ENCODE data around the gene CRB2. TPM values are rescaled to one million over a fixed set of nuclear protein-coding genes. Genes with fewer than 3 reads are reported as not detected.
A peak's percentile ranks its signal among the peaks of the same experiment; 100 is the strongest.

CRB2 gene
- total RNA-seq, 1 donor from 2014 or later, result 0.93 TPM

GRCh38 chr9:123336959-123337358 is 19.0 kb upstream of the CRB2 start:
- Histone ChIP-seq H3K27me3 (no peaks in the 10 kb centered on the region), H3K9me3 (no peaks in the 10 kb centered on the region), H3K4me3 (no peak overlapping the region), H3K4me1 (peaks cover 10% of the 10 kb centered on the region), H3K27ac (no peak overlapping the region), H3K36me3 (no peaks in the 10 kb centered on the region)
- ATAC-seq (no peak), DNase-seq (no peak)
- intact Hi-C loops (cut with DNase I), result no loop called here
- TF ChIP-seq CTCF (IDR thresholded peaks at IDR 0.05), result no peak

GRCh38 chr9:123337971-123338370 is 18.0 kb upstream of the CRB2 start:
- H3K36me3 ChIP-seq, result no peaks in the 10 kb centered on the region

GRCh38 chr9:123338710-123339665 is 17.0 kb upstream of the CRB2 start:
- peak overlapping the region; percentile 32 for H3K4me3 ChIP-seq
- H3K36me3 ChIP-seq, result no peaks in the 10 kb centered on the region
- no peaks in the 10 kb centered on the region for H3K27me3 ChIP-seq
- H3K4me1 ChIP-seq, result peaks cover 10% of the 10 kb centered on the region
- DNase-seq (peak; percentile 74), ATAC-seq (peak; percentile 60)
- no peaks in the 10 kb centered on the region for H3K9me3 ChIP-seq
- intact Hi-C loops (cut with DNase I), result no loop called here
- no peak for TF ChIP-seq CTCF (IDR thresholded peaks at IDR 0.05)
- no peak overlapping the region for H3K27ac ChIP-seq

More at GRCh38 chr9:123337971-123338370, 18.0 kb upstream of the CRB2 start:
- no peak for DNase-seq
- Histone ChIP-seq H3K4me1 (peaks cover 10% of the 10 kb centered on the region), H3K27me3 (no peaks in the 10 kb centered on the region), H3K9me3 (no peaks in the 10 kb centered on the region), H3K27ac (no peak overlapping the region), H3K4me3 (no peak overlapping the region)
- TF ChIP-seq CTCF (IDR thresholded peaks at IDR 0.05), result no peak
- intact Hi-C loops (cut with DNase I), result no loop called here
- no peak for ATAC-seq

GRCh38 chr9:123339666-123340510 is 16.1 kb upstream of the CRB2 start:
- Histone ChIP-seq H3K4me3 (peak overlapping the region; percentile 32), H3K27me3 (no peaks in the 10 kb centered on the region), H3K36me3 (no peaks in the 10 kb centered on the region), H3K4me1 (peaks cover 10% of the 10 kb centered on the region), H3K27ac (peak overlapping the region; percentile 13), H3K9me3 (no peaks in the 10 kb centered on the region)
- DNase-seq (no peak), ATAC-seq (peak; percentile 10)
- intact Hi-C loops (cut with DNase I), result no loop called here
- no peak for TF ChIP-seq CTCF (IDR thresholded peaks at IDR 0.05)

- H3K9me3 ChIP-seq, result no peaks in the 10 kb centered on the region
- no peak for TF ChIP-seq CTCF (IDR thresholded peaks at IDR 0.05)
- ATAC-seq, result no peak
- peaks cover 10% of the 10 kb centered on the region for H3K4me1 ChIP-seq
- intact Hi-C loops (cut with DNase I), result no loop called here
- H3K27ac ChIP-seq, result no peak overlapping the region
- H3K4me3 ChIP-seq, result no peak overlapping the region
- no peaks in the 10 kb centered on the region for H3K36me3 ChIP-seq
- H3K27me3 ChIP-seq, result no peaks in the 10 kb centered on the region
- DNase-seq, result no peak
Observed at GRCh38 chr9:123341816-123342215, 14.2 kb upstream of the CRB2 start.

Measured in upper lobe of right lung (tissue), 1 donor.